ENCODE results near the gene PIK3R2. TPM values are rescaled to one million over a fixed set of nuclear protein-coding genes. Genes with fewer than 3 reads are reported as not detected.

The PIK3R2 gene
- total and polyA plus RNA-seq, 7 donors = 1.8 to 18.0 (median 7.9) TPM

- TF ChIP-seq, protein P1, sequence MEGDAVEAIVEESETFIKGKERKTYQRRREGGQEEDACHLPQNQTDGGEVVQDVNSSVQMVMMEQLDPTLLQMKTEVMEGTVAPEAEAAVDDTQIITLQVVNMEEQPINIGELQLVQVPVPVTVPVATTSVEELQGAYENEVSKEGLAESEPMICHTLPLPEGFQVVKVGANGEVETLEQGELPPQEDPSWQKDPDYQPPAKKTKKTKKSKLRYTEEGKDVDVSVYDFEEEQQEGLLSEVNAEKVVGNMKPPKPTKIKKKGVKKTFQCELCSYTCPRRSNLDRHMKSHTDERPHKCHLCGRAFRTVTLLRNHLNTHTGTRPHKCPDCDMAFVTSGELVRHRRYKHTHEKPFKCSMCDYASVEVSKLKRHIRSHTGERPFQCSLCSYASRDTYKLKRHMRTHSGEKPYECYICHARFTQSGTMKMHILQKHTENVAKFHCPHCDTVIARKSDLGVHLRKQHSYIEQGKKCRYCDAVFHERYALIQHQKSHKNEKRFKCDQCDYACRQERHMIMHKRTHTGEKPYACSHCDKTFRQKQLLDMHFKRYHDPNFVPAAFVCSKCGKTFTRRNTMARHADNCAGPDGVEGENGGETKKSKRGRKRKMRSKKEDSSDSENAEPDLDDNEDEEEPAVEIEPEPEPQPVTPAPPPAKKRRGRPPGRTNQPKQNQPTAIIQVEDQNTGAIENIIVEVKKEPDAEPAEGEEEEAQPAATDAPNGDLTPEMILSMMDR (IDR thresholded peaks at IDR 0.05) = no peak
- TF ChIP-seq POLR2A (IDR thresholded peaks at IDR 0.05) = no peak
- TF ChIP-seq POLR2AphosphoS5 (IDR thresholded peaks at IDR 0.05) = no peak
- no peak for TF ChIP-seq EP300 (IDR thresholded peaks at IDR 0.05)
- no peak for DNase-seq
- Histone ChIP-seq H3K4me3 (peak overlapping the region; percentile 40 to 73 (median 65)), H3K27ac (peak overlapping the region in 3 of 4 donors; percentile 49 to 59 (median 56)), H3K36me3 (no peaks in the 10 kb centered on the region), H3K9me3 (no peaks in the 10 kb centered on the region), H3K27me3 (peaks cover 0 to 31% (median 17%) of the 10 kb centered on the region in 3 donors), H3K4me1 (peaks cover 0 to 26% (median 19%) of the 10 kb centered on the region in 4 donors)
- intact Hi-C loops (cut with DNase I) = no loop called here
- 17 to 46% methylated on average over 12 of the region's 12 CpGs for WGBS, 2 donors
Measured at GRCh38 chr19:18109341-18109732, 43.6 kb upstream of the PIK3R2 start.

- Histone ChIP-seq H3K4me1 (peaks cover 0 to 20% (median 13%) of the 10 kb centered on the region in 4 donors), H3K36me3 (no peaks in the 10 kb centered on the region), H3K9me3 (no peaks in the 10 kb centered on the region), H3K27me3 (peaks cover 0 to 31% (median 17%) of the 10 kb centered on the region in 3 donors), H3K27ac (peak overlapping the region; percentile 49 to 59 (median 52)), H3K4me3 (peak overlapping the region; percentile 40 to 73 (median 65))
- peak in 1 of 4 donors; percentile 8 for TF ChIP-seq POLR2AphosphoS5 (IDR thresholded peaks at IDR 0.05)
- TF ChIP-seq, protein P1 (IDR thresholded peaks at IDR 0.05) = no peak
- peak; percentile 74 for DNase-seq
- intact Hi-C loops (cut with DNase I) = loop anchor here (10.0 kb wide), 1 partner anchor 305 kb away; the partner anchor contains the start of gene SSBP4
- WGBS, 2 donors = 1% methylated on average over 92 of the region's 92 CpGs
Measured at GRCh38 chr19:18109733-18110608, 43.0 kb upstream of the PIK3R2 start.

GRCh38 chr19:18110609-18111232 lies 42.2 kb upstream of the PIK3R2 start:
- TF ChIP-seq POLR2A (IDR thresholded peaks at IDR 0.05) (peak in 1 of 2 donors; percentile 27), EP300 (IDR thresholded peaks at IDR 0.05) (no peak)
- Histone ChIP-seq H3K9me3 (no peaks in the 10 kb centered on the region), H3K27me3 (peaks cover 0 to 24% (median 17%) of the 10 kb centered on the region in 3 donors), H3K36me3 (no peaks in the 10 kb centered on the region), H3K4me3 (peak overlapping the region; percentile 40 to 73 (median 65)), H3K27ac (peak overlapping the region in 2 of 4 donors; percentile 49 to 59), H3K4me1 (peaks cover 0 to 19% (median 13%) of the 10 kb centered on the region in 4 donors)
- DNase-seq = no peak
- intact Hi-C loops (cut with DNase I) = loop anchor here (10.0 kb wide), 1 partner anchor 304 kb away; the partner anchor contains the start of gene SSBP4
- WGBS, 2 donors = 14 to 43% methylated on average over 22 of the region's 22 CpGs

- H3K4me1 ChIP-seq = peaks cover 0 to 28% (median 22%) of the 10 kb centered on the region in 4 donors
- intact Hi-C loops (cut with DNase I) = loop anchor here (2.0 to 10.0 kb wide), 3 partner anchors 48 to 302 kb away; partner anchors contain the start of gene SSBP4
- H3K36me3 ChIP-seq = no peaks in the 10 kb centered on the region
- no peak overlapping the region for H3K4me3 ChIP-seq
- no peaks in the 10 kb centered on the region for H3K9me3 ChIP-seq
- no peak for TF ChIP-seq POLR2A (IDR thresholded peaks at IDR 0.05)
- TF ChIP-seq POLR2AphosphoS5 (IDR thresholded peaks at IDR 0.05) = peak in 1 of 4 donors; percentile 11
- TF ChIP-seq, protein P1 (IDR thresholded peaks at IDR 0.05) = peak; percentile 76 to 88 (median 82)
- TF ChIP-seq EP300 (IDR thresholded peaks at IDR 0.05) = no peak
- WGBS, 2 donors = 28 to 38% methylated on average over 9 of the region's 9 CpGs
- peak; percentile 90 for DNase-seq
- H3K27me3 ChIP-seq = peaks cover 0 to 14% (median 12%) of the 10 kb centered on the region in 3 donors
- H3K27ac ChIP-seq = no peak overlapping the region
Measured at GRCh38 chr19:18112989-18113478, 39.9 kb upstream of the PIK3R2 start.

All from sigmoid colon (tissue), 7 donors.